NCI-H446 treated with DMSO at 0.1 percent for 48 hours (cell line): ENCODE data around the gene MCM7.

Experiments
- DNase-seq: peaks from one replicate; lab custom pipeline; 2025; lab: John Stamatoyannopoulos, UW

The MCM7 gene

GRCh38 chr7:100093925-100094486, 7.2 kb downstream of the MCM7 start:
- DNase-seq: no peak

DNA sequence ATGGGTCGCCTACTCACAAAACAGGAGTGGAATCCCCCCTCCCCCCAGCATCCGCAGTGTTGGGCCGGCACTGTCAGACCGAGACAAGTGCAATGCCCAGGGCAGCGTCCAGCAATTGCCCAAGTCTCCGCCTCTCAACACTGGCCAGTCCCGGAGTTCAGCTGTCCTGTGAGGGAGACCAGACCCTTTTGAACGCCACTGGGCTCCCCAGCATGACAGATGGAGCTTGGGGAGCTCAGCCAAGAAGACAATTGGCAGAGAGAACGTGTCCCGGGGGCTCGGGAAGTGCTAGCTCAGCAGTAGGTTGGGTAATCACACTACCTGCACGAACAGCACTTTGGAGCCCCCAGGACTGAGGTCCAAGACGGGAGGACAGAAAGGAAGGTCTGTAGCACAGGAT, 7.7 kb downstream of the MCM7 start:
- no peak for DNase-seq

GRCh38 chr7:100093054-100093453, 8.1 kb downstream of the MCM7 start:
- DNase-seq: no peak

GRCh38 chr7:100091411-100092181, 9.6 kb downstream of the MCM7 start:
- DNase-seq: no peak

GRCh38 chr7:100090527-100091410, 10.4 kb downstream of the MCM7 start:
- no peak for DNase-seq

GRCh38 chr7:100089458-100090196, 11.6 kb downstream of the MCM7 start:
- no peak for DNase-seq

- DNase-seq: peak; percentile 17
These were observed 12.4 kb downstream of the MCM7 start, which contains the start of gene COPS6 for GRCh38 chr7:100088621-100089457. Gene COPS6 (plus strand): TSS chr7:100088969. CDS start chr7:100088991, 22 bp downstream.

DNA sequence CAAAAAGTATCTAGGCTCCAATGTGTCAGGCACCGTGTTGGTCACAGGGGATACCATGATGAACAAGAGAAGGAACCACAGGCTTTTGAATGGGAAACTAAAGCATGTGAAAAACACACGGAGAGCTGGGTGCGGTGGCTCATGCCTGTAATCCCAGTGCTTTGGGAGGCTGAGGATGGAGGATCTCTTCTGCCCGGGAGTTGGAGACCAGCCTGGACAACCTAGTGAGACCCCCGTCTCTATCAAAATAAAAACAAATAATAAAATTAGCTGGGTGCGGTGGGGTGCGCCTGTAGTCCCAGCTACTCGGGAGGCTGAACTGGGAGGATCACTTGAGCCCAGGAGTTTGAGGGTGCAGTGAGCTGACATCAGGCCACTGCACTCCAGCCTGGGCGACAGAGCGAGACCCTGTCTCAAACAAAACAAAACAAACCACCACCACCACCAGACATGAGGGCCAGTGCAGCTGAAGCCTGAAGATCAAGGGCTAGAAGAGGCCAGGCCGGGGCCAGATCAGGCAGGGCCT, 13.0 kb downstream of the MCM7 start:
- DNase-seq: no peak

DNA sequence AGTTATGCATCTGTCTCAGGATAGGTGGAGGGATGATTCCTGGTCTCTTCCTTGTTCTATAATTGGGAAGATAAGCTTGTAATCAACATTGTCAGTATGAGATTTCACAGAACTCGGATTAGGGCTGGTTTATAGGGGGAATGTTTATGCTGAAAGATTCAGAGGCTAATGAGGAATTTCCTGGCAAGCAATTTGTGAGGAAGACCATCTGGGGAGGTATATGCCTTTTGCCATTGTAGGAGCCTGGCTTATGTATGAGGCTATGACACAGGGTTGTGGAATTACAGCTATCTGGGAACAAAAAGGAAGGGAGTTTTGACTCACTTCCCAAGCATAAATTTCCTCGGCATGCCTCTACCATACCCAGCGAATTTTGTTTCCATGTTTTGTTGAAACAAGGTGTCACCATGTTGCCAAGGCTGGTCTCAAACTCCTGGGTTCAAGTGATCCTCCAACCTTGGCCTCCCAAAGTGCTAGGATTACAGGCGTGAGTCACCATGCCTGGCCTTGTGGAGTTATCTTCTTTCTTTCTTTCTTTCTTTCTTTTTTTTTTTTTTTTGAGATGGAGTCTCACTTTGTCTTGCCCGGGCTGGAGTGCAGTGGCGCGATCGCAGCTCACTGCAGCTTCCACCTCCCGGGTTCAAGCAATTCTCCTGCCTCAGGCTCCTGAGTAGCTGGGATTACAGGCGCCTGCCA, 14.0 kb downstream of the MCM7 start:
- DNase-seq: no peak

DNA sequence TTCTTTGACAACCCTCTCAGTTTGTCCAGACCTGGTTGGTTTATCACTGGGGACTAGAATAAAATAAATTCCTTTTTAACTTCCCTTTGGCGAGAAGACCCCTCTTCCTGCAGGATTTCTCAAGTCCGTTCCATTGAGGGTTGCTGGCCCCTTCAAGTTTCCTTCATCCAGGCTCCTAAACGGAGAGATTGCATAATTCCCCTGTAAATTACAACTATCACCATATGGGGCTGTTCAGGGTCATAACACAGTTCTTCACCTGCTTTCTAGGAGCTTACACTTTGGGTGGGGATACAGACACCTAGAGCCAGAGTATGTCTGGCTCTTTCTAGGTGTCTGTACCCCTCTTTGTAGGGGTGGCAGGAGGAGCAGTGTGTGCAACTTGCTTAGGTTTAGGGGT, 15.7 kb downstream of the MCM7 start:
- no peak for DNase-seq

GRCh38 chr7:100082978-100083377, 18.2 kb downstream of the MCM7 start:
- no peak for DNase-seq

- DNase-seq: peak; percentile 93
These were observed 19.6 kb downstream of the MCM7 start, which contains the start of gene ZNF3 for GRCh38 chr7:100081535-100082102. Gene ZNF3 (minus strand): TSS chr7:100081723. CDS start chr7:100077357, 4,366 bp downstream.

- DNase-seq: no peak
These were observed 20.2 kb downstream of the MCM7 start for GRCh38 chr7:100080907-100081534.

DNA sequence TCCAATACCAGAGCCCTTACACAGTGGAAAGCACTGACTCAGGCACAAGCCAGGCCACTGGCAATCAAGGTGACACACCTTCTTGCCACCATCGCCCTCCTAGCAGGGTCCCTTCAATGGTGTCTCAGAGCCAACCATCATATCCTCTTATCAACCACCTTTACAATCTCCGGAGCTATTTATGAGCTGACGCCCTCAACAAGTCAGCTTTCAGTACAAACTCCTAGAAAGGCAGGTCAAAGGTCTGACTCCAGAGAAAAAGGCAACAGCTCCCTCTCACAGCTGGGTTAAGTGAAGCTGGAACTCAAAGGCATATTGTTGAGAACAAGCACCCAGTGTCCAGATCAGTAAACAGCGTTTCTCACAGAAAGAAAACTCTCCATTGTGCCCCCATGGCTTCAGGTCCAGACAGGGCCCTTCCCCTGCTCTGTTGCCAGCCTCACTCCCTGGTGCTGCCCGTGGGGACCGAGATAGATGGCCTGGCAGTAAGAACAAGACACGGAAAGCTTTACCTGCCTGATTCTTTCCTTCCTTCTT, 22.1 kb downstream of the MCM7 start:
- no peak for DNase-seq

DNA sequence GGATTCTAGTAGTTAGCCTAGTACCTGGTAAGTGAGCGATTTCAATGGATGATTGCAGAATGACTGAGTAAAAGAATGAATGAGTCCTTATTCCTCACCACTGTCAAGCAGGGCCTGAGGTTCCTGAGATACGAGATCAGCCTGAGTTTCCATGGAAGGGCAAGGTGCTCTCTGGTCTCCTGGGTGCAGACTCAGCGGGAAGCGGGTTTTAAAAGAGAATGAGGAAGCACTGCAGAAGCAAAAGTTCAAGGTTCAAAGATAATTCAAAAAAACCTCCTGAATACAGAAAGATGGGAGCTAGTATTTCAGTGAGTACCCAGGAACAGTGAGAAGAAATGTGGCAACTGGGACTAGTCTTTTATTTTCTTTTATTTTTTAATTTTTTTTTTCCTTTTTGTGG, 24.0 kb downstream of the MCM7 start:
- DNase-seq: no peak

DNA sequence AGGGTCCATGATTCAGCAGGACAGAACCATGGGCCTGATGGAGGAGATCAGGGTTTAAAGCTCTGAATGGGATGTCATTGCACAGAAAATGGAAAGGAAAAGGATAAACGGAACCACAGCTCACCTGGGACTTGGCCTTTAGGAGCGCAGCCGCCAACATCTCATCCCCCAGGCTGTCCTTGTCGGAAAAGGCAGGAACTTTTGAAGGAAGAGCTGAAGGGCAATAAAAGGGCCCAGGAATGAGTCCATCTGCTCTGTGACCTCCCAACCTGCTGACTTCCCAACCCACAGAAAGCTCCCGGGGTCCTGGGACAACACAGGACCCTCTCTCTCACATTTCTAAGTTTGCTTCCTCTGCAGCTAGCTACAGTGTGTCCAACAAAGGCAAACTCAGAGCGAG, 25.8 kb downstream of the MCM7 start:
- no peak for DNase-seq

GRCh38 chr7:100074841-100075240, 26.4 kb downstream of the MCM7 start:
- DNase-seq: no peak

DNA sequence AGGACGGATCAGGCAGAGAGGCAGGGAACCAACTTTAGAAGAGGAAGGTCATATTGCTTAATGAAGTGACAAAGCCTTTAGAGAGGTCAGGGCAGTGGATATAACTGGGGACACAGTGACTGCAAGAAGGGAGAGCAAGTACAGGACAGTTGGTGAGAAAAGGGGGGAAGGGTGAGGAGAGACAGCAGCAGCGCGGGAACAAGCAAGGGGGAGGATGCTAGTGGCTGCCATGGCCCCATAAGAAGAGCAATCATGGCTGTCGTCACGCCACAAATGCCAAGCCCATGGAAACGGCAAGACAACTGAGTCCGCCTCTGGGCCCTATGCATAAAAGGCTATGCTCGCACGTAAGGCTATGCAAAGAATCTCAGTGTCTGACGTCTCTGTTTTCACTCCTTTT, 28.7 kb downstream of the MCM7 start:
- no peak for DNase-seq
